K562 (cell line): ENCODE results near the gene RFPL2. TPM values are rescaled to one million over a fixed set of nuclear protein-coding genes. Genes with fewer than 3 reads are reported as not detected.

ENCODE experiments used
- BCLAF1 ChIP-seq, 2 experiments: fragments of 450-650 bp in 1 of 2; IDR thresholded peaks; 2 replicates each; pipeline ENCODE4 v1.6.1; 2011 to 2017; ENCODE audit warnings: low read depth in 2 of 2, antibody characterized with exemption in 1 of 2, borderline replicate concordance in 1 of 2, low read length in 1 of 2, mild to moderate bottlenecking in 1 of 2, mixed read lengths in 1 of 2; ENCODE audit not compliant: control insufficient read depth in 1 of 2
- GTF2A2 ChIP-seq: IDR thresholded peaks from 2 replicates; pipeline ENCODE4 v1.6.1; 2016; ENCODE audit warnings: mild to moderate bottlenecking, missing genetic modification characterization, missing compliant biosample characterization
- HMG20B ChIP-seq: fragments of 250-450 bp; sonication (Bioruptor Pico); IDR thresholded peaks from 2 replicates; pipeline ENCODE4 v1.5.0; 2021; ENCODE audit warnings: mild to moderate bottlenecking
- MED1 ChIP-seq: sonication (generic); formaldehyde crosslinking; IDR thresholded peaks from 2 replicates; pipeline ENCODE4 v1.8.1; 2023; ENCODE audit warnings: missing genetic modification reagents, borderline replicate concordance
- ZNF76 ChIP-seq: fragments of 250-450 bp; sonication (Bioruptor Pico); IDR thresholded peaks from 2 replicates; pipeline ENCODE4 v1.4.0; 2020; ENCODE audit warnings: mild to moderate bottlenecking, moderate library complexity, borderline replicate concordance
- polyA plus RNA-seq, 8 experiments: library from polyadenylated mRNA; depleted of rRNA in 4 of 8; stranded (reverse) in 5 of 8; unstranded in 3 of 8; fragments of >200 nt; fragmentation: Nextera tagmentation in 2 of 8; fragmentation: Illumina TruSeq in 1 of 8; extraction: Ambion mirVana in 2 of 8; extraction: Trizol in 1 of 8; gene quantifications; 2 replicates each; pipeline versions ENCODE4 v1.2.1 to v1.2.3, GENCODE V29; 2011 to 2014; ENCODE audit warnings: inconsistent platforms in 1 of 8, missing spikeins in 1 of 8
- total RNA-seq, 7 experiments: library from RNA; depleted of rRNA in 6 of 7; stranded (reverse); fragments of >200 nt in 6 of 7; fragmentation: Illumina TruSeq in 2 of 7; extraction: Trizol in 2 of 7; gene quantifications; 2 replicates each; pipeline versions ENCODE4 v1.2.1 to v1.2.3, GENCODE V29; 2011 to 2021; ENCODE audit warnings: low replicate concordance in 1 of 7

Gene RFPL2
- total and polyA plus RNA-seq, 9 of the 15 experiments (the other 6 are each of a cell fraction or from before 2014, with no cell fraction given): not detected

DNA sequence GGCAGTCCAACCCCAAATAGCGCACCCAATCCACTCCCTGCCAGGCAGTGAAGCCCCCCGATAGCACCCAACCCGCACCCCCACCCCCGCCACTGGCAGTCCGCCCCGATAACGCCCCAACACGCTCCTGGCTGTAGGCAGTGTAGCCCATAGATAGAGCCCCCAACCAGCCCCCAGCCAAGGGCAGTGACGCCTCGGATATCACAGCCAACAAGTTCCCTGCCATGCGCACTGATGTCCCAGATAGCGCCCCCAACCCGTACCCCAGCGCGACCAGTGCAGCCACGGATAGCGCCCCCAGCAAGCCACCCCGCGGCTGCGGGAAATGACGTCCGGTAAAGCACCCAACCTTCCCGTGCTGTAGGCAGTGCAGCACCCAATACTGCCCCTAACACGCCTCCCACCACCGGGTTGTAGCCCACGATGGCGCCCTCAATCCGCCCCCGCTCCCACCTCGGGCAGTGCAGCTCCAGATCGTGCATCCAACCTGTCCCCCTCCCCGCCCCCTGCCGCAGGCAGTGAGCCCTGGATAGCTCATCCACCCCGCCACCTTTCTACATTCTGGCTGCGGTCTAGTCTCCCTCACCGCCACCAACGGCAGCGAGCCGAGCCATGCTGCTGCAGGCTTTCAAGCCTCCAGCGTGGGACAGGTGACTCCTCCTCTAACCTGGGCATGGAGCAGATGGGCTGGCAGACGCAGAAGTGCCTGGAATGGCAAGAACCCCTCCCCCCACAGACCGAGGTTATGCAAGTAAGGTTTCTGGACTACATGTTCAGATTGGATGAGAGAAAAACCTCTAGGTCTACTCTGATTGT lies 625 bp downstream of the RFPL2 start (continued):
- no peak for TF ChIP-seq BCLAF1 (IDR thresholded peaks at IDR 0.05; ENCODE audit: borderline replicate concordance in 1 of 2, control insufficient read depth in 1 of 2, low read depth in 2 of 2, low read length in 1 of 2)
- no peak for TF ChIP-seq HMG20B (CRISPR knock-in tag)
- TF ChIP-seq MED1 (CRISPR knock-in tag): no peak
- no peak for TF ChIP-seq GTF2A2
- TF ChIP-seq ZNF76 (CRISPR knock-in tag): no peak
